Ectodermal cell (in vitro differentiated cells): ENCODE measurements around the gene SCAF11.

Experiments used
- H3K27ac ChIP-seq: 2 replicates; pipeline ENCODE4 v1.7.0; 2013; ENCODE audit warnings: mild to moderate bottlenecking, low read depth, low read length; ENCODE audit not compliant: insufficient read depth, poor library complexity, severe bottlenecking
- H3K27me3 ChIP-seq: 2 replicates; pipeline ENCODE4 v1.7.0; 2013; ENCODE audit warnings: mild to moderate bottlenecking, low read length; ENCODE audit not compliant: insufficient read depth, control insufficient read depth, poor library complexity, severe bottlenecking
- H3K36me3 ChIP-seq: one replicate; pipeline ENCODE4 v1.7.0; 2013; ENCODE audit warnings: low read length; ENCODE audit not compliant: control insufficient read depth, insufficient read depth
- H3K4me1 ChIP-seq: one replicate; pipeline ENCODE4 v1.7.0; 2013; ENCODE audit warnings: low read length; ENCODE audit not compliant: control insufficient read depth, insufficient read depth
- H3K4me3 ChIP-seq: 2 replicates; pipeline ENCODE4 v1.7.0; 2013; ENCODE audit warnings: low read depth, low read length, control low read depth; ENCODE audit not compliant: insufficient read depth
- H3K9me3 ChIP-seq: 2 replicates; pipeline ENCODE4 v1.7.0; 2013; ENCODE audit warnings: mild to moderate bottlenecking, low read length, moderate library complexity; ENCODE audit not compliant: control insufficient read depth
- WGBS, 2 experiments: methylation state at CpG; one replicate each; pipeline ENCODE4 v1.1.7; 2013; ENCODE audit warnings: missing lambda C conversion rate in 2 of 2; 5-methylcytosine and 5-hydroxymethylcytosine counted together

SCAF11 gene

GRCh38 chr12:45930369-45930768 is 60.0 kb downstream of the SCAF11 start:
- WGBS, 2 experiments, result 100% methylated on average over 1 to 2 of the region's 3 CpGs
- Histone ChIP-seq H3K27me3 (no peaks in the 10 kb centered on the region), H3K4me3 (no peak overlapping the region), H3K9me3 (no peaks in the 10 kb centered on the region), H3K4me1 (no peaks in the 10 kb centered on the region), H3K36me3 (peaks cover 16% of the 10 kb centered on the region), H3K27ac (no peak overlapping the region)

DNA sequence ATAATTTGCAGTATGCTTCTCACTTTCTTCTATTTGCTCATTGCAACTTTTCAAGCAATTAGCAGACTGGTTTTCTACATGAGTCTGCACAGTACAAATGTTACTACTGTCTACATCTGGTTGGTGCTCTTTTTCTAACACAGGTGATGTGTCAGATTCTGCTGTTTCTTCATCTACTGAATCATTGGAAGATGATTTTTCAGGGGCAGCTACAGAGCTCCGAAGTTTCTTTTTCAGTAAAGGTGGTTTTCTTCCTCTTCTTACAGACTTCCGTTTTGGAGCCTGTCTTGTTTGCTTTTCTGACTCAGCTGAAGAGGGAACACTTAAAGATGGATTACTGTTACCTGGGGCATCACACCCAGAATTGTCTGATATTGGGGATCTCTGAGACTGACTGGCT is 62.1 kb downstream of the SCAF11 start:
- WGBS, 2 experiments, result 82 to 96% methylated on average over 2 of the region's 2 CpGs
- Histone ChIP-seq H3K27ac (no peak overlapping the region), H3K27me3 (no peaks in the 10 kb centered on the region), H3K4me1 (no peaks in the 10 kb centered on the region), H3K4me3 (no peak overlapping the region), H3K9me3 (no peaks in the 10 kb centered on the region), H3K36me3 (peaks cover 16% of the 10 kb centered on the region)

- Histone ChIP-seq H3K4me1 (no peaks in the 10 kb centered on the region), H3K36me3 (peaks cover 3% of the 10 kb centered on the region)
- WGBS, 2 experiments, result 100% methylated on average over 2 of the region's 3 CpGs; no CpG with 5 or more reads in 1 of the 2 experiments
These were observed 71.6 kb downstream of the SCAF11 start for GRCh38 chr12:45918818-45919217.

DNA sequence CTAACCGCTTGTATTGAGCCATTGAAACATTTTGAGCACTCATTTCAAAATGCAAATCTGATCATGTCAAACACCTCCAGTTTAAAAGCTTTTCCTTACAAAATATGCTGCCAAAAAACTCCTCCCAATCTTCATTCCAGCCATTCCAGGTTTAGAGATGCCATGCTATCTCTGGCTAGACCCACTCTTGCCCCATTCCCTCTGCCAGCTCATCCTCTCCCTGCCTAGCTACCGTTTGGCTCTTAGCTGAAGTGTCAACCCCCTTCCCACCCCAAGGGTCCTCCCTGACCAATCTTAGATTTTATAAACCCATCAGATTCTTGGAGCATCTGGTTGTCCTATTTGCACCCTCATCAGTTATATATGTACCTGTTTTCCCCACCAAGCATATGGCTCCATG is 75.0 kb downstream of the SCAF11 start:
- H3K9me3 ChIP-seq, result no peaks in the 10 kb centered on the region
- H3K36me3 ChIP-seq, result no peaks in the 10 kb centered on the region
- no peaks in the 10 kb centered on the region for H3K27me3 ChIP-seq
- 83 to 88% methylated on average over 2 of the region's 2 CpGs for WGBS, 2 experiments
- H3K27ac ChIP-seq, result no peak overlapping the region
- H3K4me1 ChIP-seq, result no peaks in the 10 kb centered on the region
- no peak overlapping the region for H3K4me3 ChIP-seq

More at GRCh38 chr12:45918818-45919217, 71.6 kb downstream of the SCAF11 start:
- Histone ChIP-seq H3K9me3 (no peaks in the 10 kb centered on the region), H3K27me3 (no peaks in the 10 kb centered on the region), H3K27ac (no peak overlapping the region), H3K4me3 (no peak overlapping the region)

DNA sequence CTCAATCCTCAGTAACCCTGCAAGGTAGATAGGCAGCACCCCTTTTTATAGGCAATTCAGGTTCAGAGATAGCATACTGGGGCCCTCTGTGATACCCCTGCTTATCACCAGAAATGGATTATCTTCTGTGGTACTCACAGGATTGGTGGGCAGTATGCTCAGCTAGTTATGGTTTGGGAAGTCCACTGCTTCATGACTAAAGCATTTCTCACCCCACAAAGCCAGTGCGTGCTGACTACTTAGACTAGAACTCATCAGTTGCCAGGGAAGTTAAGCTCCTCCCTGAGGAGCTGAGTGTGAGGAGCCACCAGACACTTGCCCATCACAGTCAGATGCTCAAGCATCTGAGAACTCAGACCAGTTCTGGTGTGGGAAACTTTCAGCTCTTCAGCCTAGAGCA is 76.3 kb downstream of the SCAF11 start:
- Histone ChIP-seq H3K27me3 (no peaks in the 10 kb centered on the region), H3K4me1 (no peaks in the 10 kb centered on the region), H3K27ac (no peak overlapping the region), H3K36me3 (no peaks in the 10 kb centered on the region), H3K9me3 (no peaks in the 10 kb centered on the region), H3K4me3 (no peak overlapping the region)
- 60 to 65% methylated on average over 1 of the region's 1 CpG for WGBS, 2 experiments

DNA sequence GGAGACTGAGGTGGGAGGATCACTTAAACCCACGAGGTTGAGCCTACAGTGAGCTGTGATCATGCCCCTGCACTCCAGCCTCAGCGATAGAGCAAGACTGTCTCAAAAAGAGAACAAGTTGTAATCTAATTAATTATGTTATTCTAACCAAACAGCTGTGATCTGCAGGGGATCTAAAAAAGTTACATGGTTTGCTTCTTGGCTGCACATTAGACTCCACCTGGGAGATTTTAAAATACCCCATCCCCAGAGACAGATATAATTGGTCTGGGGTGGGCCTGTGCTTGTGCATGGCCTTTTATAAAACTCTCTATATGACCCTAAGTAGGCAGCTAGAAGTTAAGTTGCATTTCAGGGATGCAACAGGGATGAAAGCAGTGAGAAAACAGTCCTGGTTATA is 76.7 kb downstream of the SCAF11 start:
- no peak overlapping the region for H3K27ac ChIP-seq
- no peaks in the 10 kb centered on the region for H3K36me3 ChIP-seq
- no peak overlapping the region for H3K4me3 ChIP-seq
- no peaks in the 10 kb centered on the region for H3K4me1 ChIP-seq
- no peaks in the 10 kb centered on the region for H3K27me3 ChIP-seq
- 81 to 92% methylated on average over 2 of the region's 2 CpGs for WGBS, 2 experiments
- H3K9me3 ChIP-seq, result no peaks in the 10 kb centered on the region

DNA sequence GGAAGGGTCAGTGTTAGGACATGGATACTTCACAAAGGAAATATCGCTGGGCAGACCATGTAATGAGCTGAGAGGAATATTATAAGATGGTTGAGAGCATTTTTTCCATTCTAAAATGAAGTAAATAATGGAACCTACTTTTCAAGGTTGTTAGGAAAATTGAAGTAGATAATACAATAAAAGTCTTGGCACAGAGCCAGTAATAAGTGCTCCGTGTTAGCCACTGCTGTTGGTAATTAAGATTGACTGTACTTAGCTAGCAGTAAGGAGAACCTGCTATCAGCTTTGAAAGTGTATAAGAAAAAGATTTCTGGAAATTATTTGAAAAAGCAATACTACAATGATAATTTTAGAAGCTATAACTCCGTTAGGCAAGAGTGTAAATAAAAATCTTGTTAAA is 77.6 kb downstream of the SCAF11 start:
- Histone ChIP-seq H3K27me3 (no peaks in the 10 kb centered on the region), H3K27ac (no peak overlapping the region), H3K9me3 (no peaks in the 10 kb centered on the region), H3K4me3 (no peak overlapping the region), H3K36me3 (no peaks in the 10 kb centered on the region), H3K4me1 (no peaks in the 10 kb centered on the region)
- WGBS, 2 experiments, result 93 to 98% methylated on average over 3 of the region's 3 CpGs

DNA sequence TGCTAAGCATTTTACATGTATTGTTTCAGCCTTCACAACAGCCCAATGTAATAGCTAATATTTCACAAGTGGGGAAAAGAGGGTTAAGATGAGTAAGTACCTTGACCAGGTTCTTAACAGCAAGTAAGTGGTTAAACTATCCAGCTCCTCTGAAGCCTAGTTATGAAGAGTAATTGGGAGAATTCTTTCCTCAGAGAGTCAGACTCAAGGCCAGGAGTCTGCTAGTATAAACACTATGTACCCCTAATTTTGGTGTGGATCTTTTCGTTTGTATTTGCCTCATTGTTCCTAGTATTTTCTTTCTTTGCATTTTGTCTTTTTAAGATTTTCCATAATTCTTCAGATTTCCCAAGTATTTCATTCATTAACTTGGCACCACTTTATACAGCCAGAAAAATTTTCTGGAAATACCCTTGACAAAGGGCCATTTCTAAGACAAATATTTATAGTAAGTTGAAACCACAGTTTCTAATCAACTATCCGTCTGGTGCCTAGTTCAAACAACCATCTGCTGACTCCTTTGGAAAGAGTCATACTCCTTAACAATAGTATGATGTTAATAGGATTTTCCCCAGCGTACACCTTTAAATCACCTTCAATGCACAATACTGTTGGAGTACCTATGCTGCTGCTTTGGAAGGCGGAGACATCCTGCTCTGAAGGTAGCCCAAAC is 81.2 kb downstream of the SCAF11 start:
- no peaks in the 10 kb centered on the region for H3K27me3 ChIP-seq
- no peak overlapping the region for H3K27ac ChIP-seq
- no peak overlapping the region for H3K4me3 ChIP-seq
- no peaks in the 10 kb centered on the region for H3K36me3 ChIP-seq
- 100% methylated on average over 3 to 4 of the region's 4 CpGs for WGBS, 2 experiments
- H3K4me1 ChIP-seq, result no peaks in the 10 kb centered on the region
- no peaks in the 10 kb centered on the region for H3K9me3 ChIP-seq

GRCh38 chr12:45907955-45908354 is 82.4 kb downstream of the SCAF11 start:
- no peak overlapping the region for H3K27ac ChIP-seq
- 96 to 97% methylated on average over 3 of the region's 4 CpGs for WGBS, 2 experiments
- no peaks in the 10 kb centered on the region for H3K9me3 ChIP-seq
- H3K27me3 ChIP-seq, result no peaks in the 10 kb centered on the region
- no peaks in the 10 kb centered on the region for H3K36me3 ChIP-seq
- H3K4me3 ChIP-seq, result no peak overlapping the region
- H3K4me1 ChIP-seq, result no peaks in the 10 kb centered on the region

DNA sequence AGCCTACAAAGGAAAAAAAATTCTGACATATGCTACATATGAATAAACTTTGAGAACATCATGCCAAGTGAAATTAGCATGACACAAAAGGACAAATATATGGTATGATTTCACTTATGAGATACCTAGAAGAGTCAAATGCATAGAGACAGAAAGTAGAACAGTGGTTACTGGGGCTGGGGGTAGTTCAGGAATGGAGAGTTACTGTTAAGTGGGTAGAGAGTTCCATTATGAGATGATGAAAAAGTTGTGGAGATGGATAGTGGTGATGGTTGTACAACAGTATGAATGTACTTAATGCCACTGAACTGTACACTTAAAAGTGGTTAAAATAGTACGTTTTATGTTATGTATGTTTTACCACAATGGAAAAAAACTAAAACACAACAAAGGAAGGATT is 92.3 kb downstream of the SCAF11 start:
- H3K27ac ChIP-seq, result no peak overlapping the region
- H3K4me1 ChIP-seq, result no peaks in the 10 kb centered on the region
- H3K9me3 ChIP-seq, result no peaks in the 10 kb centered on the region
- no peak overlapping the region for H3K4me3 ChIP-seq
- 100% methylated on average over 1 of the region's 1 CpG; no CpG with 5 or more reads in 1 of the 2 experiments for WGBS, 2 experiments
- peaks cover 28% of the 10 kb centered on the region for H3K36me3 ChIP-seq
- H3K27me3 ChIP-seq, result no peaks in the 10 kb centered on the region

GRCh38 chr12:45895961-45896360 is 94.4 kb downstream of the SCAF11 start:
- WGBS, 2 experiments, result 96 to 97% methylated on average over 4 of the region's 4 CpGs
- Histone ChIP-seq H3K27ac (no peak overlapping the region), H3K36me3 (peaks cover 28% of the 10 kb centered on the region), H3K4me1 (no peaks in the 10 kb centered on the region), H3K27me3 (no peaks in the 10 kb centered on the region), H3K4me3 (no peak overlapping the region), H3K9me3 (no peaks in the 10 kb centered on the region)
